Stimulated activated CD8-positive, alpha-beta memory T cell treated with anti-CD3 and anti-CD28 coated beads, Interleukin-4, amount 100 ng/mL, for 4 hours (primary cell): ENCODE data around the gene GUK1.
"Not testable (repeated sequence)": the region's sequence is repeated elsewhere in the genome, so short reads cannot be mapped to it uniquely, and the experiment has no call there.

Source experiments
- DNase-seq, 2 donors: peaks; one replicate each; pipeline ENCODE4 v3.0.0-alpha.2; 2020; ENCODE audit warnings: low read depth in 2 of 2, low spot score in 1 of 2

Gene GUK1

DNA sequence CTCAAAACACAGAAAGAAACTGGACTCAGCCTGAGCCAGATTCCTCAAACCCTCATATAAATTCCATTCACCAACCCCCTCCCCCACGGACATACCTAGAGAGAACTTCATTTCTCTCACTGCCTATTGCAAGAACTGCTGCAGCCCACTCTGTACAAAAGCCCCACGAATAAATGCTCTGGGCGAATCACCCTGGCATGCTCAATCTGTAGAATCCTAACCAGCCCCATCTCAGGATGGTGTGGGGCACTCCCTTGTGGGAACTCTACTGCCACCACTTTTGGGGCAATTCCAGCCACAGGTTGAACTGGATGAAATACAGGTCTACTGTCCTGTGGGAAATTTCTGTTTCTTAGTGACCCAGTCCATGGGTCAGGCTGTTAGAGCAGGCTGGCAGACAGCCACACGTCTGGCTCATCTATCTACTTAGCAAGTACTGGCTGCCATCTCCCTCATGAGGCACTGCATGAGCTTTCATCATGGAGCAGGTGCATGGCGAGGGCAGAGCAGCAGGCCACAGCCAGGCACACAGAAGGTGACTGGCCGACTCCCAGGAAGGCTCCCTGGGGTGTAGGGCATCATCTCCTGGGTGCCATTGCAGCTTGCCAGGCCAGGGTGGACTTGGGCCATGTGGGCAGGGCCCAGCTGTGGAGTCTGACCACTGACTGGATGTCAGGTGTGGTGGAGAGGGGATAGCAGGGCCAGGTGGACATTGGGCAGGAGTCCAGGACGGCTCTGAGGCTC is 35.4 kb upstream of the GUK1 start:
- no peak for DNase-seq

DNA sequence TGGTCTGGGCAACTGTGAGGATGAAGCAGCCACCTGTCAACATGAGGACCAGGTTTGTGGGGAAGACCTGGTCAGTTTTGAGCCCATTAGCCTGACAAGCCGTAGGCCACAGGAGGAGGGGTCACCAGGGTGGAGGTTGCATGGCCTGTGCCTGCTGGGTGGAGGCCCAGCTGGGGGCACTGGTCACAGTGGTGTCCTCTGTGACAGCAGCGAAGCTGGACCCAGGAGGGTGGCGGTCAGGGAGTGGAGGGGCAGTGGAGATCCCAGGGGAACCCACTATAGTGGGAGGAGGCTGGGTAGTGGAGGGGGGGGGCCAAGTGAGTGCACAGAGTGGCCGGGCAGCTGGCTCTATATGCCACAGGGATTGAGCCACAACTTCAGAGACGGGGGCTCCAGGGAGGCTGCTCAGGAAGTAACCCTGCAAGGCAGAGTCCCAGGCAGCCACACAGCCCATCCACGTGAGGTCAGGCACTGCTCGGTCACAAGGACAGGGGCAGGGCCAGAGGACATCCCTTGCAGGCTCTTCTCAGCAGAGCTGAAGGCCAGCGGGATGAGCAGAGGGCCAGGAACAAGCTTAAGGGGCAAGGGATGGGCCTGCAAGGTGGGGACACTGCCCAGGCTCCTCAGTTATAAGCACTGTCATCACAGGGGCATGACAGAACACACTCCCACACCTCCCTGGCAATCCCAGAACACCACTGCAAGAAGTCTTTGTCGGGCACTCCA is 34.6 kb upstream of the GUK1 start:
- no peak for DNase-seq

DNA sequence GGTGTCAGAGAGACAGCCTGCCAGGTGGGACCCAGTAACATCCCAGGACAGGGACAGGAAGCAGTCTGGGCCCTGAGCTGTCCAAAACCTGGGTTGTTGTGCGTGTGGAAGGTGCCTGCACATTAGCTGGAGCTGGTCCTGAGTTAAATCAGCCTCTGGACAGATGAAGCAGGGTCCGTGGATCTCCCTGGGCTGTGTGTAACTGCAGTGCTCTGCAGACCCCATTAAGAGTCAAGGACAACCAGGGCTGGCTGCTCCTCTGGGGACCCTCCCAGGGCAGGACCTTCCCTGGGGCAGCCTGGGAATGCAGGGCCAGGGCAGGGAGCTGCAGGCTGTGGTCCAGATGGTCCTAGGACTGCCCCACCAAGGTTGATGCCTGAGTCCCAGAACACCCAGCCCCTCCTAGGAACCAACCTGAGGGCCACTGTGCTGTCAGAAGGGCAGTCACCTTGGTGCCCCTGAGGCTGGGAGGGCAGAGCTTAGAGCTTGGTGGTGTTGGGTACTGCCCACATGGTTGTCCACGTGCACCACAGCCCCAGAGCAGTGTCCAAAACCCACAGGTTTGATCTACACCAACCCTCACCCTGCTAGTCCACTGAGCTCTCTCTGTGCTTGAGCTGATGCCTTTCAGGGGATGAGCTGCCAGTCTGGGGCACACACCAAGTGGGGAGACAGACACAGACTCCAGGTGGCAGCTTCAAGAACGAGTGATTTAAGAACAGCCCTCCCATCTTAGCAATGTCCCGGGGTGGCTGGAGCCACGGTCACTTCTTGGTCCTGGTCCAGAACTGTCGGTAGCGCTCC is 33.9 kb upstream of the GUK1 start:
- DNase-seq: no peak

DNA sequence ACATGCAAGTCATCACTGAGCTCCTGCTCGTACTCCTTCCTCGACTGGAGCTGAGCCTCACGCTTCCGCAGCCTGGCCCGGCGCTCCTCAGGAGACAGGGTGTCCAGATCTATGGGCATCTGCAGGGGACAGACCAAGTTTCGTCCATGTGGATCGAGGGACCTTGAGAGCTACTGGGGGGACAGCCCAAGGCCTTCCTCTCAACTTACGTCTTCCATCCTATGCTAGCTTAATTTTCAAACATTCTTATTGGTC is 33.4 kb upstream of the GUK1 start:
- DNase-seq: no peak

DNA sequence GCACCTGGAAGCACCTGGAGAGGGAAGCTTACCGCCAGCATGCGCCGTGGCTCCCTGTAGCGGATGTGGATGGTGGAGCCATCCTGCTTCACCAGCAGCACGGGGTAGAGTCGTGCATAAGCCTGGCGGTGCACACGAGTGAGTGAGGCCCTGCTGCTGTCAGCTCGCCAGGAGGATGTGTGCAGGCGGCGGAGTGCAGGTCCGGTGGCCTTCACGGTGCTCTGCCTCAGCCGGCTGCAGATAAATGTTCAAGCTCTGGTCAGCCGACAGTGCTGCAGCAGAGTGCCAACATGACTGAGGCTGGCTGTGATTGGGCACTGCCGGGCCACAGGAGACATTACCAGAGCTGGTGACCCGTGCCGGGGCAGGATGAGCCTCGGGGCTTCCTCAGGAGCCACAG is 32.4 kb upstream of the GUK1 start:
- no peak for DNase-seq

DNA sequence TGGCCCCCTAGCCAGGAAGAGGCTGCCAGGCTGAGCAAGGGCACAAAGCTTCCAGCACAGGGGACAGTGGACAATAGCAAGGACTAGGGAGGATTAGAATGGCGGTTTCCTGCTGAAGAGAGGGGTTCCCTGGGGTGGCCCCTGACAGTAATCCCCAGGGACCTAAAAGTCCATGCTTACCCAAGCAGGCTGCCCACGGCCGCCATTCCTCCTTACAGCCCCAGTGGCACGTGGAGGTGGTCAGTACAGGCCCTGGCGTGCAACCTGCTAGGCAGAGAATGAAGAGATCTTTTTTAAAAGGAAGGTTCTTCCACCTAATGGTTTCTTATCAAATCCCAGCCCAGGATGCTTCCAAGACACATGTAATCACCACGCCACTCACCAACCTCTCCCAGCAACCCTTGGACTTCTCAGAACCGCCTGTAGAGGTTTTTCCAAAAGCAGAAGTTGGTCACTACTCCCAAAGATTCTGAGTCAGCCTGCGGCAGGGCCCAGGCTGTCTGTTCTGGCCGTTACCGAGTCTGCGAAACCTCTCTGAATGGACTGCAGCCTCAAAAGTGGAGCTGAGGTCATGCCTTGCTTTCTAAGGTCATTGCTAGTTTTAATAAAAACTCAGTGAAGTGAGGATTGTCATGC is 31.9 kb upstream of the GUK1 start:
- no peak for DNase-seq

DNA sequence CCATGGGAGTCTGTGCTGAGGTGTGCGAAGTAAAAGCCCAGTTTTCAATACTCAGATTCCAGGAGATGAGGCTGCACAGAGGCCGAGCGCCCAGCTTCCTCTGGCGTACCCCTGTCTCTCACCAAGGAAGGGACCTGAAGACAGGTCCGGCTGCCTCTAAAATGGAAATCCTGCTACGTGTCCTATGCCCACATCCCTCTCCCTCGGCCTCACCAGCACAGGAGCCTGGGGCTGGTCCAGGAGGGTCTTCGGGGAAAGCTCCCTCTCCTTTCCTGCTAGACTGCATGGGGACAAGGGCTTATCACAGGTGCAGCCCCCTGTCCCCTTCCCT is 31.4 kb upstream of the GUK1 start:
- DNase-seq: no peak

DNA sequence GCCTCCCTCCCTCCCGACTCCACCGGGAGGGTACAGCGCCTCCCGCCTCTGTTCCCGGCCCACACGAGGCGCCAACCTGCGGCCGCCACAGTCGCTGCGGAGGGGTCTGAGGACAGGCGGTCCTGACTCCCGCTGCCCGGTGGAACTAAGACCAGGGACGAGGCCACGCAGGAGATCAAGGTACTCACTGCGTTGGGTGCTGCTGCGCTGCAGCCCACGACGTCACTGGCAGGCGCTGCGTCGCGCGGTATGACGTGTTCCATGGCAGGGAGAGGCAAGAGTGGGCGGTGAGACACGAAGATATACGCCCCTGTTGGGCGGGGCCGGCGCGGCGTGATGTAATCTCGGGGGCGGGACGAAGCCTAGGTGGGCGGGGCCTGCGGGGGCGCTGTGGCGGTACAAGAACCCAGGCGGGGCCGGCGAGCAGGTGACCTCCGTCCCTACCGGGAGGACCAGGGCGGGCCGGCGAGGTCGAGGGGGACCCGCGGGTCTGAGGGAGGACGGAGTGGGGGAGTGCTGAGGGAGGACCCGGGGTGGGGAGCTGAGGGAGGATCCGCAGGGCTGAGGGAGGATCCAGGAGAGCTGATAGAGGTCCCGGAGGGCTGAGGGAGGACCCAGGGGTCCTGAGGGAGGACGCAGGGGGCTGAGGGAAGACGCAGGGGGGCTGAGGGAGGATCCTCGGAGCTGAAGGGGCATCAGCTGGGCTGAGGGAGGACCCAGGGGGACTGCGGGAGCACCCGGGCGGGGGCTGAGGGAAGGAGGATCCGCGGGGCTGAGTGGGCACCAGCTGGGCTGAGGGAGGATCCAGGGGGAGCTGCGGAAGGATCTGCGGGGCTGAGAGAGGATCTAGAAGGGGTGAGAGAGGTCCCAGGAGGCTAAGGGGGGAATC is 30.8 kb upstream of the GUK1 start, which contains the start of gene MRPL55:
Gene MRPL55, minus strand, starts transcription at position 227 of the 889 bp plus-strand sequence. CDS start 1,039 bp downstream, outside the sequence.
- peak; percentile 97 to 99 for DNase-seq

DNA sequence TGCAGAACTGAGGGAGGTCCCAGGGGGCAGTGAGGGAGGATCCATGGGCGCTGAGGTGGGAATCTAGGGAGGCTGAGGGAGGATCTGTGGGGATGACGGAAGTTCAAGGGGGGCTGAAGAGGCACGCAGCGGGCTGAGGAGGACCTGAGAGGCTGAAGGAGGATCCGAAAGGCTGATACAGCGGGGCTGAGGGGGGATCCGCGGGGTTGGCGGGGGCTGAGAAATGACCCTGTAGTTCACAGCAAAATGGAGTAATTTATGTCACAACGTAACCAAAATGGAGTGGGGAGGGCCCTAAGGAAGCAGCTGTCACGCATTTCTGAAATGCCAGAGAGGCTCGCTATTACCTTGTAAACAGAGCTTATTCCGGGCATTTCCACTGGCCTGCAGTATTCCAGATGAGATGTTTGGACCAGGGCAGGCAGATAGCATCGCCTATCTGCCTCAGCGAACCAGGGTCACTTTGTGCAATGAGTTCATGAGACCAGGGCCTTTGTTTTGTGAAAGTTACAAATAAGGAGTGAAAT is 30.1 kb upstream of the GUK1 start:
- DNase-seq: no peak

DNA sequence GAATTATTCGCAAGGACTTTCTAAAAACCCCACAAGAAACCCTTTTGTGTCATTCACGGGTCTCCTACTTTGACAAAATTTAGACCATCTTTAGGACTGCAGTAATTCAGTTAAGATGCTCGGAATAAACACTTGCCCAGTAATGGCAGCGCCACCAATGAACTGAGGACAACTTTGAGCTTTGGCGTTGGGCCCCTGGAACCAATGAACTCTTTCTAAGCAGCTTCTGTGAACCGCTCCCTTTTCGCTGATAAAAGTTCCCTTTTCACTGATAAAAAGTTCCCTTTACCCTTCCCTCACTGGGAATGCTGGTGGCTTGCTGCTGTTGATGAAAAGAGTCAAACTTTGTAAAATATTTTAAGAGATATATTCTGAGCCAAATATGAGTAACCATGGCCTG is 29.5 kb upstream of the GUK1 start:
- DNase-seq: no peak

DNA sequence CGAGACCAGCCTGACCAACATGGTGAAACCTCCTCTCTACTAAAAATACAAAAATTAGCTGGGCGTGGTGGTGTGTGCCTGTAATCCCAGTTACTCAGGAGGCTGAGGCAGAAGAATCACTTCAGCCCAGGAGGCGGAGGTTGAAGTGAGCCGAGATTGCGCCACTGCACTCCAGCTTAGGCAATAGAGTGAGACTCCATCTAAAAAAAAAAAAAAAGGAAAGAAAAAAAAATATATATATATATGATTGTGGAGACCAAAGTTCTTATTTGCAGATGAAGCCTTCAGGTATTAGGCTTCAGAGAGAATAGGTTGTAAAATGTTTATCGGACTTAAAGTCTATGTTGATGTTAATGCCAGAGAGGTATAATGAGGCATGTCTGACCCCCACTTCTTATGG is 28.8 kb upstream of the GUK1 start:
- not testable (repeated sequence) for DNase-seq

DNA sequence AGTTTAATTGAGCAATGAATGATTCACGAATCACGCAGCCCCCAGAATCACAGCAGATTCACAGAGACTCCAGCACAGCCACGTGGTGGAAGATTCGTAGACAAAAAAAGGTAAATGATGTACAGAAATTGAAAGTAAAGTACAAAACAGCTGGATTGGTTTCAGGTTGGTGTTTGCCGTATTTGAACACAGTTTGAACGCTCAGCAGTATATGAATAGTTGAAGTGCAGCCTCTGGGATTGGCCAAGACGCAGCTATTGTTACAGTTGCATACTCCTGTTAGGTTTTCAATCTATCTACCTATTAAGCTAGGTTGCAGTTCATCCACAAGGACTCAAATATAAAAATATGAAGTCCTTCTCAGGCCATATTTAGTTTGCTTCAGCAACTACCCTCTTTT is 27.9 kb upstream of the GUK1 start:
- DNase-seq: no peak

DNA sequence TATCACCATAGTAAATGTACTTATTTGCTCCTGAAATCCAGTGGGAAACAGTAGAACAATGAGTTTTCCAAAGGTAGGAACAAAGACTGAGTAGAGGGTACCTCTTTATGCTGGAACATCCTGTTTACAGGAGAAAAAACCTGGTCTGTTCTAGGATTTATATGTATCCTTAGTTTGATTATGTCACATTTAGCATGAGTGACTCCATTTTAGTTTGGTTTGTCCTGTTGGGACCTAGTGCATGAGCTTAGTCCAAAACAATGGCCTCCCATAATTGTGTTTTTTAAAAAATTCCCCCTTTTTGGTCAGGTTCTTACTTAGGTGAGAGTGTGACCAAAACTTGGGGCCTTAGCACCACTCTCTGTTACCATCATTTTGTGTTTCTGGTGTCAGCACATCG is 27.5 kb upstream of the GUK1 start:
- no peak for DNase-seq

DNA sequence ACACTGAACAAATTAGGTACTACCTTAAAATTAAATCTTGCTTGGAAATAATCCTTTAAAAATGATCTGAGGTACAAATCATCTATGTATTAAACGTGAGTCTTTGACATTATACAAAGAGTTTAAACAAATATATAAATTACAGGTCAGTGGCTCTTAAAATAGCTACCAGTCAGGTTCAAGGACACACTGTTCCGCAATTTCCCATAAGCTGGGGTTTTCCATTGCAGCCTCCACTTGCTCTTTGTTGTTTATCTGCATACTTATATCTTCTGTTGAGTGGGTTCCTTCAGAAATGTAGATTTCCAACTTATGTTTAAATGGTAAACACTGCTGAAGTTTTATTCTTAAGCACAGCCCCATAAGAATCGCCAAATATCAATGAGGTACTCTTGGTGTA is 25.3 kb upstream of the GUK1 start:
- no peak for DNase-seq

DNA sequence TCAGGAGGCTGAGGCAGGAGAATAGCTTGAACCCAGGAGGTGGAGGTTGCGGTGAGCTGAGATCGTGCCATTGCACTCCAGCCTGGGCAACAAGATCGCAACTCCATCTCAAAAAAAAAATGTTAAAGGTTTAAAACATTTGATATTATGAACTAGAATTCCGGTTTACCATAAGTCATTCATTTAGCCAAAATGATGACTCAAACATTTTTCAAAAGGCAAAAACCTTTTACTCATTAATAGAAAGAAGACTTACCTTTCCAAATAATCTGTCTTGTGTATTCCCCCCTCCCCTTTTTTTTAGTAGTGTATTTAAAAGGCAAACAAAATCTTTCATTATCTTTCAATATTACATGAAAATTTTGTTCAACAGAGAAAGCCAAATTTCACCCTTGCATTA is 22.7 kb upstream of the GUK1 start:
- DNase-seq: no peak

DNA sequence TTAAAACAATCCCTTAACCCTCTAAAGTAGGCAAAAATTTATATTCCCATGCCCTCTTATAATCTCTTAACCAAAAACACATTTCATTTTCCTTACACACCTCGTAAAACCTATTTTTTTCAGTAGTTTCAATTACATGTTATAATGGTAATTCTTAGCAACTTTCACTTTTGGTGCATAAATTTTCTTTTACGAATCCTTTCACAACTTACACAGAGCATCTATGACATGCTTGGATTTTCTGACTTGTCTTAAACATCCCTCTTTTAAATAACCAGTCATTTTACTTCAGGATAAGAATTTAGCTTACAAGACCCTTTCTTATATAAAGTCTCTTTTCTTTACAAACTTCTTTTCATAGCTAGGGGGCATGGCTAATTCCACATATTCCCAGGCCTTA is 22.0 kb upstream of the GUK1 start:
- DNase-seq: no peak

DNA sequence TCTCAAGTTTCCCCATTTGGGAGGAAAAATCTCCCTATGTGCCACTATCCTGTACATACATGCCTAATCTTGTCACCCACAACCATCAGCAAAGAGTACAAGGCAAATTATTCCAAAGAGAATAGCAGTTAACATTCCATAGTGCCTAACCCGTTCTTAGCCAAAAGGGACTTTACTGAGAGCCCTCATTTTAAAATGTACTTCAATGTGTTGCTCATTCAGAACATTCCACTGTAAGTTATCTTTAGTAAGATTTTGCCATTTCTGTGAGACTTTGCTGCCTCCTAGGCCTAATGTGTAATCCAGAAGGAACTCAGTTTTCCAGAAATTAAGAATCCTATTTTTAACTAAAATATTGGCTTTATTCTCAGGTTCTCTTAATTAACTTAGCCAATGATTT is 19.7 kb upstream of the GUK1 start:
- no peak for DNase-seq

DNA sequence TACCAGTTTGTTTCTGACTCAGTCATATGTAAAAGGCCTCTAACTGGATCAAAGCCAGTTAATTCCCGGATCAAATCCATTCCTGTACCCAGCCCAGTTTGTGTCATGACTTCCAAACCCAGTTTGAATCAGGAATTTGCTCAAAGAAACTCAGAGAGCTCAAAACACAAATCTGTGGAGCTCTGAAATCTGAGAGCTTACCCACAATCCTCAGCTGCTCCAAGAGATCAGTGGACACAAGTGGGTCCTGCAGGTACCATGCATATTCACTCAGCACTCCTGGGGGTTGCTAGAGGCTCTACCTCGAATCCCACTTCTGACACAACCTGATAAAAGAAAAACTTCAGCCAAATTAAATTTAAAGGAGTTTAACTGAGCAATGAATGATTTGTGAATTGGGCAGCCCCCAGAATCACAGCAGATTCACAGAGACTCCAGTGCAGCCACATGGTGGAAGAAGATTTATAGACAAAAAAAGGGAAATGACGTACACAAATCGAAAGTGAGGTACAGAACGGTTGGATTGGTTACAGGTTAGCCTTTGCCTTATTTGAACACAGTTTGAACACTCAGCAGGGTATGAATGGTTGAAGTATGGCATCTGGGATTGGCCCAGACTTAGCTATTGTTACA is 19.1 kb upstream of the GUK1 start:
- DNase-seq: no peak

DNA sequence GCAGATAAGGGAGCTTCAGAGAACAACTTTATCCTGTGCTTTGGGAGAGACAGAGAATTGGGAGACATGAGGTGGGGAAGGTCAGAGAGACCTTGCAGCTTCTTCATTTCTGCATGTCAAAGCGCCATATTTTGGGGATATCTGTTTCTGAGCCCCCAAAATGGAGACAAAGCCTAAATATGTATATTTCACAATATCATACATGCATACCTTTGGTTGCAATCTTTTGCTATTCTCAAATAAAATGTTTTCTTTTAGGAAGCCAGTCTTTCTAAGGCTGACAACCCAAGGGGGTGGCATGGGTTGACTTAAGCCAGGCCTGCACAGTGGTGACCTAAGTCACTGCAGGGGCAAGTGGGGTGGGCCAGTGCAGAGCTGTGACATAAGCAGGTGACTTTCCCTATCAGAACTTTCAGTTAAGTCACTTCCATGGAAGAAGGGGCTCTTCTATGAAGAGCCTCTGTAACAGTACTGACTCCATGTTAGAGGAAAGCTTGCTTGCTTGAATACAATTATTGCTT is 17.1 kb upstream of the GUK1 start:
- no peak for DNase-seq

DNA sequence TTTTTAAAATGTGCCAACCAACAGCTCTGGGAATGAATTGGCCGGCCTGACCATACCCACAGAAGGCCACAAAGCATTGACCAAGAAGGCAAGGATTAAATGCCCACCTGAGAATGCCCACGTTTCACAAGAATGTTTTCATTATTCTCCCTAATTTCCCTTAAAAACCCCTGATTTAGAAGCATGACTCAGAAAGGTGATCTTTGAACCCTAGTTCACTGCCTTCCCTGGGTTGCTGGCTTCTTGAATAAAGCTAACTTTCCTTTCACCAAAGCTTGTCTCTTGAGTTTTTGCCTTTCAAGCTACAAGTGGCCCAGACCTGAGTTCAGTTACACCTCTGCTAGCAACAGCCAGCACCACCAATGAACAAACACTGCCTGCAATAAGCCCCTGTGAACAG is 16.6 kb upstream of the GUK1 start:
- DNase-seq: no peak
